Measurements from ENCODE around the gene ZSCAN5C.
"Not testable (repeated sequence)": the region's sequence is repeated elsewhere in the genome, so short reads cannot be mapped to it uniquely, and the experiment has no call there.

The ZSCAN5C gene, protein sequence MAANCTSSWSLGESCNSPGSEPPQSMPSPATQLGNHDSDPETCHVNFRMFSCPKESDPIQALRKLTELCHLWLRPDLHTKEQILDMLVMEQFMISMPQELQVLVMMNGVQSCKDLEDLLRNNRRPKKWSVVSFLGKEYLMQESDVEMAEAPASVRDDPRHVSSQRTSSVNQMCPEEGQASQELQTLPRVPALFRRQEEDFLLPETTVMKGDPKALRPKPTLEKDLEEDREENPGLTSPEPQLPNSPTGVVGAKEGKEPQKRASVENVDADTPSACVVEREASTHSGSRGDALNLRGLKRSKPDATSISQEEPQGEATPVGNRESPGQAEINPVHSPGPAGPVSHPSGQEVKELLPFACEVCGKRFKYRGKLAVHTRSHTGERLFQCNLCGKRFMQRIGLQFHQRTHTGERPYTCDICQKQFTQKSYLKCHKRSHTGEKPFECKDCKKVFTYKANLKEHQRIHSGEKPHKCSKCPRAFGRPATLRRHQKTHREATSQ

DNA sequence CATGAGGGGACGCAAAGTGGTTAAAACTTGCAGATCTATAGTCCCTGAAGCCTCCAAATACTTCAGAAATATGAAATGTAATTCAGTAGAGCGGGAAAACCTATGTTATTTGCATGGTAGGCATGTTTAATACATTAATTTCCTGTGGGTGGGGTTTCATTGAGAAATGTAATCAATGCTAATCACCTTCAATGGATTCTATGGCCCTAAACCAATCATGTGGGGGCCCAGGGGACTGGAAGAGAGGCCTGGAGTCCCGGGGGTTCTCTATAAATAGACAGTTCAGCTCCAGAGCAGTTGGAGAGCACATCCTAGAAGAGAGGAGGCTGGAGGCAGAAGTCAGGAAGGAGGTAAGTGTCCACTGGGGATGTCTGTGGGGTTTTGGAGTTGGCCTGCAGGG, at the start of gene ZSCAN5C:
Gene ZSCAN5C, plus strand, starts transcription at position 301 of the 400 bp plus-strand sequence. CDS start 3,641 bp downstream, outside the sequence.
- no peak for DNase-seq (ENCODE audit: low spot score)

DNA sequence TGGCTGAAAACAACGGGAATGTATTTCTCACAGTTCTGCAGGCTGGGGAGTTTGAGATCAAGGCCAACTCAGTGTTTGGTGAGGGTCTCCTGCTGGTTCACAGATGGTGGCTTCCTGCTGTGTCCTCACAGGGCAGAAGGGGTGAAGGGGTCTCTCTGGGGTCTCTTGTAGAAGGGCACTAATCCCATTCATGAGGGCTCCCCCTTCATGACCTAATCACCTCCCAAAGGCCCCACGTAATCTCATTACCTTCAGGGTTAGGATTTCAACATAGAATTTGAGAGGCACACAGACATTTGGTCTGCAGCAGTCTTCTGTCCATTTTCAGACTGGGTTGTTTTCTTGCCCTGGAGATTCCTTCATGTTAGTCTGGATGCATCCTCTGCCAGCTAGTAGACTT, 49.4 kb upstream of the ZSCAN5C start:
- no peak for DNase-seq (ENCODE audit: low spot score)

DNA sequence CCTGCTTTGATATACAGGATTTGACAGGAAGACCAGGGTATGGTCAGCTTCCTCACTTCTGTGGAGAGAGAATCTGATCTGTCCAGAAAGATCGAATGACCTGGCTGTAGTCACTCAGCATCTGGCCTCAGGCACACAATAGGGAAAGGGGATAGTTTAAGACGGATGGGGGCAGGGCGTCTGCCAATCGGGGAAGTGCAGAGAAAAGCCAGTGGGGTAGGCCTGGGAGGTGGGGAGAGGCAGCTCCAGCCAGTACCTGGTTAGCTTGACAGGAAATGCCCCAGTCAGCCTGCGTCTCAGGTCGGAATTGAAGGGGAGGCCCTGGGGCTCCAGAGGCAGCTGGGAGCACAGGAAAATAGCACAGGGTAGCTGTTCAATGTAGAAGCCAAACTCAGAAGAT, 48.6 kb upstream of the ZSCAN5C start:
- DNase-seq (ENCODE audit: low spot score): no peak

DNA sequence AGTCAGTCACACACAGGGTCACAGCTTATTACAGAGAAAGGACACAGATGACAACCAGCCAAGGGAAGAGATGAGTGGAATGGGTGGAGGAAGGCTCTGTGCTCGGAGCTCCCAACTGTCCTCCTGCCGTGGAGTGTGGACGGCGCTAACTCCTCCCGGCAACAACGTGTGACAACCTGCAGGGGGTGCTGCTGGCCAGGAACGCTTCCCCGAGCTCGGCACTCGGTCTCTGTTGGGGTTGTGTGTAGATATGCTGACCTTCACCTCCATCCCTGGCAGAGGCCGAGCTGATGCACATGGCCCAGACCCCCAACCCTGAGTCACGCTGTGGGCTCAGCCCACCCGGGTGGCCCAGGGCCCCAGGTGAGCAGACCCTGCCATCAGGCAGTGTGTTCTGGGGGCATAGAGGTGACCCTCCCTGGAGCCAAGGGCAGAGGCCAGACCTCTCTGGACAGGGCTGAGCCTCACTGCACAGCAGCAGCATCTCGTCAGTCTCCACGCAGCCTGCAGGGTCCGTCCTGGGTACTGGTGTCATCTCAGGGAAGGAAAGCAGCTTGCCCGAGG, 46.9 kb upstream of the ZSCAN5C start:
- DNase-seq (ENCODE audit: low spot score): no peak

DNA sequence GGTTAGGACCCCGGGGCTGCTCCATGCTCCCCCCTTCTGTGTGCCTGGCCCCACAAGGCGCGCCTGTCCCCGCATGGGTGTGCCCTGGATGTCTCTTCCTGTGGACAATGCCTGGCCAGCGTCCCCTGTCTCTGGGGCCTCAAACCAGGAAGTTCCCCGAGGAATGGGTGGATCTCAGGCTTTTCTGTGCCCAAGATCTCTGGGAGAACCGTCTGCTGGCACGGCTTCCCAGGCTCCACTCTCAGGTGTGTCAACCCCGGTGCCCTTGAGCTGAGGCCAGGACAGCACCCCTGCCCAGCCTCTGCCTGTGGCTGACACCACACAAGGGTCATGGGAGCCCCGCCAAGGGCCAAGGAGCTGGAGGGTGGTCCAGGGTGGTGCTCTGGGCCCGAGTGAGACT, 45.3 kb upstream of the ZSCAN5C start:
- no peak for DNase-seq (ENCODE audit: low spot score)

DNA sequence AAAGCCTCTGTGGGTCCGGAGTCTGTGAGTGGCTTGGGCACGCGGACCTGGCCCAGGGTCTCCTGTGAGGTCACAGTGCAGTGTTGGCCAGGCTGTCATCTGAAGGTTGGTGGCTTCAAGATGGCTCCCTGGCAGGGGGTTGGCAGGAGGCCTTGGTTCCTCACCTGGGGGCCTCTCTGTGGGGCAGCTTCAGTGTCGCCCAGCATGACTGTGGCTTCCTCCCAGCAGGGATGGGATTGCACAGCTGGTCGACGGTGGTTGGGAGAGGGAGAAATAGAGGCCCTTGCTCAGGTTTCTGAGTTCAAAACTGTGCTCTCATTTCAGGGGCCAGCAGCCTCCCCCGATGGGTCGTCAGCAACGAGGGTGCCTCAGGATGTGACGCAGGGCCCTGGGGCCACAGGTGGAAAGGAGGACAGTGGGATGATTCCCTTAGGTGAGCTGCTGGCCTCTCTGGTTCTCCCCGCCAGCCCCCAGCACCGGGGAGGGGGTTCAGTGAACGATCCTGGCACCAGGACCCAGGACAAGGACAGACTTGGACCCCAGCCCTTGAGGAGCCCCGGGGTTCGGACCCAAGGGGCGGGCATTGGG, 43.8 kb upstream of the ZSCAN5C start:
- DNase-seq (ENCODE audit: low spot score): no peak

DNA sequence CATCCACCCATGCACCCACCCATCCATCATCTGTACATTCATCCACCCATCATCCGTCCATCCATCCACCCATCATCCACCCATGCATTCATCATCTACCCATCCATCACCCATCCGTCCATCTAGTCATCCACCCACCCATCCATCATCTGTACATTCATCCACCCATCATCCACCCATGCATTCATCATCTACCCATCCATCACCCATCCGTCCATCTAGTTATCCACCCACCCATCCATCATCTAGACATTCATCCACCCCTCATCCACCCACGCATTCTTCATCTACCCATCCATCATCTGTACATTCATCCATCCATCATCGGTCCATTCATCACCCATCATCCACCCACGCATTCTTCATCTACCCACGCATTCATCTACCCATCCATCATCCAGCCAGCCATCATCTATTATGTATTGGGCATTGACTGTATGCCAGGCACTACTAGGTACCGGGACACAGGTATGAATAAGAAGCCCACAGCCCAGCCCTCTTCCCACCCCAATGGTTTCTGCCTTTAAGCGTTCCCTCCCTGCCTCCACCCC, 43.0 kb upstream of the ZSCAN5C start:
- no peak for DNase-seq (ENCODE audit: low spot score)

DNA sequence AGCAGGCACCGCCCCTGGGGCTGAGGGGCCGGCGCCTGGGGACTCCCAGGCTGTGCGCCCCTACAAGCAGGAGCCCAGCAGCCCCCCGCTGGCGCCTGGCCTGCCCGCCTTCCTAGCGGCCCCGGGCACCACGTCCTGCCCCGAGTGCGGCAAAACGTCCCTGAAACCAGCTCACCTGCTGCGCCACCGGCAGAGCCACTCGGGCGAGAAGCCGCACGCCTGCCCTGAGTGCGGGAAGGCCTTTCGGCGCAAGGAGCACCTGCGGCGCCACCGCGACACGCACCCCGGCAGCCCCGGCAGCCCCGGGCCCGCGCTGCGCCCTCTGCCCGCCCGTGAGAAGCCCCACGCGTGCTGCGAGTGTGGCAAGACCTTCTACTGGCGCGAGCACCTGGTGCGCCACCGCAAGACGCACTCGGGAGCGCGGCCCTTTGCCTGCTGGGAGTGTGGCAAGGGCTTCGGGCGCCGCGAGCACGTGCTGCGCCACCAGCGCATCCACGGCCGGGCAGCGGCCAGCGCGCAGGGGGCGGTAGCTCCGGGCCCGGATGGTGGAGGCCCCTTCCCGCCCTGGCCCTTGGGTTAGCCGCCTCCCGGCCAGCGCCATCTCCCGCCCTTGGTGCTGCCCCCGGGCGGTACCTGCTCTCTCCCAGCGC, 42.3 kb upstream of the ZSCAN5C start:
- no peak for DNase-seq (ENCODE audit: low spot score)

DNA sequence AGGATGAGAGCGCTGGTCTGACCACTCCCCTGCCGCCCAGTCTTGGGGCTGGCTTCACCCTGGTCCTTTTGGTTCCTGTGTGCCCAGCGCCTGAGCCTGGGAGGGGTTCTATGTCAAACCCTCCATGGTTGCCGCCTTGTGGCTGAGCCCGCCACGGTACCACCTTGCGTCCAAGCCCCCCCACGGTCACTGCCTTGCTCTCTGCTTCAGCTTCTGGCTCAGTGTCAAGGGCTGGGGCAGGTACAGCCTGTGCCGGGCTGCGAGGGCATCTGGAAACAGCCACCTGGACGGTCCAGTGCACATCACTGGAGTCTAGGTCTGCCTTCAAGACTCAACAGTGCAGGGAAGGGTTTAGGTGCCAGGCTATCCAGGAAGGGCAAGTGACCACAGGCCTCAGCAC, 40.5 kb upstream of the ZSCAN5C start:
- no peak for DNase-seq (ENCODE audit: low spot score)

DNA sequence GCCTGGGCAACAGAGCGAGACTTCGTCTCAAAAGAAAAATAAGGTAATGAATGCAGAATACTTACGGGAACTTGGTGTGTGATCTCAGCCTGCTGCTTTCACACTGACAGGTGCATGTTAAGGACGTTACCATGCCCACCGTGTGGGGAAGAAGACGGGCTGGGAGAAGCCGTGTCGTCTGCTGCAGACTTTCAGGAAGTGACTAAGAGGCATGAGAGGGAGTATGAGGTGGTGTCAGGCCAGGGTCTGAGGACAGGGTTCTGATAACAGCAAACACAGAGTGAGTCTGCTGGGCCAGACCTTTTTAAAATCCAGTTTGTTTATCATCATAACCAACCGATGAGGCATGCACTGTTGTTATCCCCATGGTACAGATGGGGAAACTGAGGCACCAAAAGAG, 39.8 kb upstream of the ZSCAN5C start:
- DNase-seq (ENCODE audit: low spot score): no peak

DNA sequence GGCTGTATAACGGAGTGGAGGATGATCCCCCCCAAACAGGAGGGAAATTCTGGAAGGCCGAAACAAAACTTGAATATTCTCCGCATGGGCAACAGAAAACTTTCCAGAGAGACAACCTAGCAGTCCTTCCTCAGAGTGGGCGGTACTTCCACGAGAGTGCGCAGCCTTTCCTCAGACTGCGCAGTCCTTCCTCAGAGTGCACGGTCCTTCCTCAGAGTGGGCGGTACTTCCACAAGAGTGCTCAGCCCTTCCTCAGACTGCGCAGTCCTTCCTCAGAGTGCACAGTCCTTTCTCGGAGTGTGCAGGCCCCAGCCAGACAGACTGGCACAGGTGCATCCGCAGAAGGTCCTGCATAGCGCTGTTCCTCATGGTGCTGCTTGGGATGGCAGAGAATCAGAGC, 39.0 kb upstream of the ZSCAN5C start:
- DNase-seq (ENCODE audit: low spot score): no peak

DNA sequence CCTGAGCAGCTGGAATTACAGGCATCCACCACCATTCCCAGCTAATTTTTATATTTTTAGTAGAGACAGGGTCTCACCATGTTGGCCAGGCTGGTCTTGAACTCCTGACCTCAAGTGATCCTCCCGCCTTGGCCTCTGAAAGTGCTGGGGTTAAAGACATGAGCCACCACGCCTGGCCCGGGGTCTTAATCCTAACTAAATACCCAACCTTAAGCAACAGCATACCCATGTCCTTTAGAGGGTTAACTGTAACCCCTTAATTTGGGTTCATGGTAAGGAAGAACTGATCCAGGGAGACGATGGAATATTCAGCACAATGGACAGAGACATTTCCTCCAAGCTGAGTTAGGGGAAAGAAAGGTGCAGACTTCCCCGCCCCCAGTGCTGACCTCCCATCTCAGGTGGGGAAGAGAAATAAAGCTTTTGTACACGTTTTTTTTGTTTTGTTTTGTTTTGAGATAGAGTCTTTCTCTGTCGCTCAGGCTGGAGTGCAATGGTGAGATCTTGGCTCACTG, 35.0 kb upstream of the ZSCAN5C start:
- DNase-seq (ENCODE audit: low spot score): no peak

DNA sequence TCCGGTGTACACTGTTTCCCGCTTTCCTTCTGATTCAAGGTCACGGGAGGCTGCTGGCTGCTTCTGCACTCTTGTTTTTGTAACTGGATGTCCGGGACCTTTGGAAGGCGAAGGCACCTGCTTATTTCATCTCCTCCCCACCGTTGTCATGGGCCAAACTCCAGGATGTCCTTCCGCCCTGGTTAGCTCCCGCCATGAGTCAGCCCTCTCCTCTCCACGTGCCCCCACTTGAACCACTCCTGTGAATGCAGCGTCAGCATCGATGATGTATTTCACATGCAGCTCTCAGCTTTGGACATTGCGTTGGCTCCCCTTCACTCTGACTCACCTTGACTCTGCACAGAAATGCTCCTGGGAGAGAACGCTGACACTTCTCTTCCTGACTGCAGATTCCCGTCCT, 31.8 kb upstream of the ZSCAN5C start:
- DNase-seq (ENCODE audit: low spot score): no peak

DNA sequence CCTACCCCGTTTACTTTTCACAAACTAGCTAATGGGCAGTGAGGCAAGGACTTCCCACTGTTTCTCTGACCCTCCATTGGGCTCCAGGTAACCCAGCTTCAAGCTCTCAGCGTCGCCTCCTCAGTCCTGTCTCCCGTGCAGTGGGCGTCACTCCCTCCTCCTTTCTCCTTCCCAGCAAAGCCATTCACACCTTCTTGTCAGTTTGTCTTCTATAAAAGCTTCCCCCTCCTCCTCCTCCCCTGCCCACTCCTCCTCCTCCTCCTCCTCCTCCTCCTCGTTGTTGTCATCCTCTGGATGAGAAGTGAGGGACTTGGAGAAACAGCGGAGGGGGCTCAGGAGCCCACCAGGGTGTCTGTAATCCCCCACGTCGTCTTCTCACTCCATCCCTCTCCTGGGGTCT, 28.0 kb upstream of the ZSCAN5C start:
- no peak for DNase-seq (ENCODE audit: low spot score)

DNA sequence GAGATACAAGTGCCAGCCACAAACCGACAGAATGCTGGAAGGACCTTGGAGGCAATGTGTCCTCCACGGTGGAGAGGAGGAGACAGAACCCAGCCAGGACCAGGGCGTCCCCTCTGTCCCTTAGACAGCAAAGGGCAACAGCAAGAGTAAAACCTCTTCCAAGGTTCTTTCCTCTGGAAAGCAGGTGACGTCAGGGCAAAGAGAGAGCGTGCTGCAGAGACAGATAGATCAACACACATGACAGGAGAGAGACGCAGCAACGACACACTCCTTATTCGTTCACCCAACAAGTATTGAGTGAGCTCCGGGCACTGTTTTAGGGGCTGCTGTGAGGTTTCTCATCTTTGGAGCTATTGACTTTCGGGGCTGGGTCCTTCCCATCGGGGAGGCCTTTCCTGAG, 27.5 kb upstream of the ZSCAN5C start:
- DNase-seq (ENCODE audit: low spot score): no peak

DNA sequence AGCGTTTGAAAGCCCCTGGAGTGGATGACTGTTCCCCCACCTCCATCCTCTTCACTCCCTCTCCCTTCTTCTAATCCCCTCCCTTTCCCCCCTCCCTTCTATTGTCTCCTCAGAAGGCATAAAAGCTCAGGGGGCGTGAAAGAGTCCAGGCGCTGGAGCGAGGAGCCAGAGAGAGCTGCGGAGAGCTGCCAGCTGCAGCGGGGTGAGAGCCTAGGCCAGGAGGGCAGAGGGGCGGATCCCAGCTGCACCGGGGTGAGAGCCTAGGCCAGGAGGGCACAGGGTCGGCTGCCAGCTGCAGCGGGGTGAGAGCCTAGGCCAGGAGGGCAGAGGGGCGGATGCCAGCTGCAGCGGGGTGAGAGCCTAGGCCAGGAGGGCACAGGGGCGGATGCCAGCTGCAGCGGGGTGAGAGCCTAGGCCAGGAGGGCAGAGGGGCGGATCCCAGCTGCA, 26.2 kb upstream of the ZSCAN5C start, which contains the start of gene GALP:
Gene GALP, plus strand, starts transcription at position 148 of the 447 bp plus-strand sequence. CDS start 1,101 bp downstream, outside the sequence.
- DNase-seq (ENCODE audit: low spot score): not testable (repeated sequence)

DNA sequence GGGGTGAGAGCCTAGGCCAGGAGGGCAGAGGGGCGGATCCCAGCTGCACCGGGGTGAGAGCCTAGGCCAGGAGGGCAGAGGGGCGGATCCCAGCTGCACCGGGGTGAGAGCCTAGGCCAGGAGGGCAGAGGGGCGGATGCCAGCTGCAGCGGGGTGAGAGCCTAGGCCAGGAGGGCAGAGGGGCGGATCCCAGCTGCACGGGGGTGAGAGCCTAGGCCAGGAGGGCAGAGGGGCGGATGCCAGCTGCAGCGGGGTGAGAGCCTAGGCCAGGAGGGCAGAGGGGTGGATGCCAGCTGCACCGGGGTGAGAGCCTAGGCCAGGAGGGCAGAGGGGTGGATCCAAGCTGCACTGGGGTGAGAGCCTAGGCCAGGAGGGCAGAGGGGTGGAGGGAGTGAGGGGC, 25.8 kb upstream of the ZSCAN5C start:
- DNase-seq (ENCODE audit: low spot score): not testable (repeated sequence)

DNA sequence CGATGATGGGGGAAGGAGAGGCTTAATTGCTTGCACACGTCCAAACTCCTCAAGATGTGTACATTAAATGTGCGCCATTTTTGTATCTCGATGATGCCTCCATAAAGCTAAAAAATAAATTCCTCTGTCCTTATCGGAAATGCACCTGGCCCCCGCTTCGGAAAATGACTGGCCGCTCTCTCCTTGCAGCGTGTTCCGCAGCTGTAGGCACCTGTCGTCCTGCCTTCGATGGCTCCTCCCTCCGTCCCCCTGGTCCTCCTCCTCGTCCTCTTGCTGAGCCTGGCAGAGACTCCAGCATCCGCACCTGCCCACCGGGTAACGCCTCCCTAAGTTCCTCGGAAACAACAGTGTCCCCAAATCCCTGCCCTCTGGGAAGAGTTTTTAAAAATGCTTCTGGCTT, 25.2 kb upstream of the ZSCAN5C start:
- DNase-seq (ENCODE audit: low spot score): no peak

DNA sequence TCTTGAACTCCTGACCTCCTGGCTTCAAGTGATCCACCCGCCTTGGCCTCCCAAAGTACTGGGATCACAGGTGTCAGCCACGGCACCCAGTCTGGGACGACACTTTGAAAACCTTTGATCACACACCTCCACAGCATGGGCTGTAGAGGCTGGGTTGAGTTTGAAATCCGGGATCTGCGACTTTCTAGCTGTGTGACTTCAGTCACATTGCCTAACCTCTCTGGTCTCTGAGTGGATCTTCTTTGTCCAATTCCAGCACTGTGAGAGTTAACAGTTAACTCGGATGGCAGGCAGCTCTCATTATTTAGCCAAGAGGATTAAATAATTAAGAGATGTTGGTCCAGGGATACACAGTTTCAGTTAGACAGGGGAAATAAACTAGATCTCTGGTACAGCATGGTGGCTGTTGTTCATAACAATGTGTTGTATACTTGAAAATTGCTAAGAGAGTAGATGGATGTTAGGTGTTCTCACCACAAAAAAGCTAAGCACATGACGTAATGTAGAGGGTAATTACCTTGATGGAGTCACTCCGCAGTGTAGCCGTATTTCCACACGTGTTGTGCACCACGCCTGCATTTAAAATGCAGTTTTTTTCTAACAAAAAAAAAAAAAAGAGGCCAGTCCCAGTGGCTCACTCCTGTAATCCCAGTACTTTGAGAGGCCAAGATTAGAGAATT, 24.4 kb upstream of the ZSCAN5C start:
- DNase-seq (ENCODE audit: low spot score): no peak

DNA sequence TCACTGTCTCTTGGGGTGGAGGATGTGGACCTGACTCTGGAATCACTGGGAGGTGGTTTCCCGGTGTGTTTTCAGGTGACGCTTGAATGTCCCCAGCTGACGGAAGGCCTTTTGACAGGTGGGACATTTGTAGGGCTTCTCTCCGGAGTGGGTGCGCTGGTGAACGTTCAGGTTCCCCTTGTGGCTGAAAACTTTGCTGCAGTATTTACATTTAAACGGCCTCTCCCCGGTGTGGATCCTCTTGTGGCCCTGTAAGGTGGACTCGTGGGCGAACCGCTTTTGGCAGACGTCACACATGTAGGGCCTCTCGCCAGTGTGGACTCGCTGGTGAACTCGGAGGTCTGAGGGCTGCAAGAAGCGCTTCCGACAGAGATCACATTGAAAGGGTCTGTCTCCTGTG, 12.3 kb upstream of the ZSCAN5C start:
- no peak for DNase-seq (ENCODE audit: low spot score)

DNA sequence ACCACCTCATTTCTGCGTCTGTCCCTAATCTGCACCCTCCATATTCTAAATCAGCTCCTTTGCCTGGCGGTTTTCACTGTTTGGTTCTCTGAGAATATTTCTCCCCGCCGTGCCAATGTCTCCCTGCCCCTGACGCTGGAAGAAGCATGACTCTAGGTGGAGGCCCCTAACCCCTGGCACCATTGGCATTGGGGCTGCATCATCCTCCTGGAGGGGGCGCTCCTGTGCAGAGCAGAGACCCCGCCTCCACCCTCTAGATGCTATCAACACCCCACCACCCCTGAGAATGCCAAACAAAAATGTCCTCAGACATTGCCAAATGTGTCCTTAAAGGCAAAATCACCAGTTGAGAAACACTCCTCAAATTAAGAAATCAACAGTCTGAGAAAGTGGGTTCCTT, 11.0 kb upstream of the ZSCAN5C start:
- DNase-seq (ENCODE audit: low spot score): no peak

Data from CD4-positive, alpha-beta T cell treated with Interleukin-6 at 100 ng/mL for 8 hours (primary cell).